ENCODE data around the gene CNIH4. TPM values are rescaled to one million over a fixed set of nuclear protein-coding genes. Genes with fewer than 3 reads are reported as not detected.
A peak's percentile ranks its signal among the peaks of the same experiment; 100 is the strongest.

Gene CNIH4
- total RNA-seq, 1 donor from 2014 or later = 36.1 TPM

- intact Hi-C loops (cut with DNase I) = no loop called here
- TF ChIP-seq POLR2AphosphoS5 (IDR thresholded peaks at IDR 0.05; ENCODE audit: insufficient read depth in 1 of 2, low read depth in 1 of 2) = no peak
- TF ChIP-seq POLR2A (IDR thresholded peaks at IDR 0.05) = no peak
- TF ChIP-seq, protein P1, sequence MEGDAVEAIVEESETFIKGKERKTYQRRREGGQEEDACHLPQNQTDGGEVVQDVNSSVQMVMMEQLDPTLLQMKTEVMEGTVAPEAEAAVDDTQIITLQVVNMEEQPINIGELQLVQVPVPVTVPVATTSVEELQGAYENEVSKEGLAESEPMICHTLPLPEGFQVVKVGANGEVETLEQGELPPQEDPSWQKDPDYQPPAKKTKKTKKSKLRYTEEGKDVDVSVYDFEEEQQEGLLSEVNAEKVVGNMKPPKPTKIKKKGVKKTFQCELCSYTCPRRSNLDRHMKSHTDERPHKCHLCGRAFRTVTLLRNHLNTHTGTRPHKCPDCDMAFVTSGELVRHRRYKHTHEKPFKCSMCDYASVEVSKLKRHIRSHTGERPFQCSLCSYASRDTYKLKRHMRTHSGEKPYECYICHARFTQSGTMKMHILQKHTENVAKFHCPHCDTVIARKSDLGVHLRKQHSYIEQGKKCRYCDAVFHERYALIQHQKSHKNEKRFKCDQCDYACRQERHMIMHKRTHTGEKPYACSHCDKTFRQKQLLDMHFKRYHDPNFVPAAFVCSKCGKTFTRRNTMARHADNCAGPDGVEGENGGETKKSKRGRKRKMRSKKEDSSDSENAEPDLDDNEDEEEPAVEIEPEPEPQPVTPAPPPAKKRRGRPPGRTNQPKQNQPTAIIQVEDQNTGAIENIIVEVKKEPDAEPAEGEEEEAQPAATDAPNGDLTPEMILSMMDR (IDR thresholded peaks at IDR 0.05) = no peak
- H3K4me1 ChIP-seq = peaks cover 29% of the 10 kb centered on the region
- no peaks in the 10 kb centered on the region for H3K27me3 ChIP-seq
- H3K36me3 ChIP-seq = peaks cover 0 to 3% of the 10 kb centered on the region in 2 donors
- peak overlapping the region in 1 of 2 donors; percentile 75 for H3K4me3 ChIP-seq
- no peak overlapping the region for H3K27ac ChIP-seq
- no peak for DNase-seq (ENCODE audit: extremely low spot score in 2 of 2)
- H3K9me3 ChIP-seq = no peaks in the 10 kb centered on the region
These were observed 25.4 kb upstream of the CNIH4 start for GRCh38 chr1:224331326-224331725.

- TF ChIP-seq POLR2A (IDR thresholded peaks at IDR 0.05) (no peak), POLR2AphosphoS5 (IDR thresholded peaks at IDR 0.05; ENCODE audit: insufficient read depth in 1 of 2, low read depth in 1 of 2) (no peak)
- TF ChIP-seq, protein P1 (IDR thresholded peaks at IDR 0.05) = no peak
- H3K27me3 ChIP-seq = no peaks in the 10 kb centered on the region
- peaks cover 0 to 3% of the 10 kb centered on the region in 2 donors for H3K36me3 ChIP-seq
- no peak for DNase-seq (ENCODE audit: extremely low spot score in 2 of 2)
- no peak overlapping the region for H3K27ac ChIP-seq
- no peak overlapping the region for H3K4me3 ChIP-seq
- intact Hi-C loops (cut with DNase I) = no loop called here
- no peaks in the 10 kb centered on the region for H3K9me3 ChIP-seq
- peaks cover 29% of the 10 kb centered on the region for H3K4me1 ChIP-seq
These were observed 24.9 kb upstream of the CNIH4 start for GRCh38 chr1:224331824-224332223.

- TF ChIP-seq POLR2AphosphoS5 (IDR thresholded peaks at IDR 0.05; ENCODE audit: insufficient read depth in 1 of 2, low read depth in 1 of 2) (peak in 1 of 2 donors; percentile 59), POLR2A (IDR thresholded peaks at IDR 0.05) (no peak)
- TF ChIP-seq, protein P1 (IDR thresholded peaks at IDR 0.05) = peak; percentile 36 to 59 (median 54)
- peaks cover 21% of the 10 kb centered on the region for H3K4me1 ChIP-seq
- no peak overlapping the region for H3K27ac ChIP-seq
- H3K9me3 ChIP-seq = no peaks in the 10 kb centered on the region
- no peak for DNase-seq (ENCODE audit: extremely low spot score in 2 of 2)
- intact Hi-C loops (cut with DNase I) = no loop called here
- no peaks in the 10 kb centered on the region for H3K27me3 ChIP-seq
- no peak overlapping the region for H3K4me3 ChIP-seq
- no peaks in the 10 kb centered on the region for H3K36me3 ChIP-seq
These were observed 23.3 kb upstream of the CNIH4 start for GRCh38 chr1:224333309-224333926.

DNA sequence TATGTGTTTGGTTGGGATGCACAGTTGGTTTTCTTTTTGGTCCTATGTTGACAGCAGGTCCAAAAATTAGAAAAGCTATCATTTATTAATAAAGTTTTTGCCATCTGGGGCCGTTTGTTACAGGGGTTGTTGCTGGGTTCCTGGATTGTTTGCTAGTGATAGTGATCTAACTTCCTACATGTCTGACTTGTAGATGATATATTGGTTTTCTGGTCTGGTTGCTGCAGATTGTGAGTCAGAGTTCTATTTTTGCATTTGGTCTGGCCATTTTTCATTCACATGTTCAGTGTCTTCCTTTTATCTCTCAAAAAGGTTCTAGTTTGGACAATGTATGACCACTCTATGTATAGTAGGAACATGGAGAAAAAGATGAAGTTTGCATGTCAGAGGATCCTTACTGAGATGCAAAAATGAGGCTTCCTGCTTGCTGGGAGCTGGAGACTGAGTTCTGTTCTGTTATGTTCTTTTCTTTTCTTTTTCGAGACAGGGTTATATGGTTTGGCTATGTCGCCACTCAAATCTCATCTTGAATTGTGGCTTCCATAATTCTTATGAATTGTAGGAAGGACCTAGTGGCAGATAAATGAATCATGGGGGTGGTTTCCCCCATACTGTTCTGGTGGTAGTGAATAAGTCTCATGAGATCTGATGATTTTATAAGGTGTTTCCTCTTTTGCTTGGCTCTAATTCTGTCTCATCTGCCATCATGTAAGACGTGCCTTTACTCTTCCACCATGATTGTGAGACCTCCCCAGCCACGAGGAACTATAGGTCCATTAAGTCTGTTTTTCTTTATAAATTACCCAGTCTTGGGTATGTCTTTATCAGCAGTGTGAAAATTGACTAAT lies 22.5 kb upstream of the CNIH4 start:
- H3K27ac ChIP-seq = no peak overlapping the region
- no peaks in the 10 kb centered on the region for H3K9me3 ChIP-seq
- no peak for DNase-seq (ENCODE audit: extremely low spot score in 2 of 2)
- H3K27me3 ChIP-seq = no peaks in the 10 kb centered on the region
- intact Hi-C loops (cut with DNase I) = no loop called here
- TF ChIP-seq POLR2A (IDR thresholded peaks at IDR 0.05) = no peak
- TF ChIP-seq POLR2AphosphoS5 (IDR thresholded peaks at IDR 0.05; ENCODE audit: insufficient read depth in 1 of 2, low read depth in 1 of 2) = no peak
- TF ChIP-seq, protein P1 (IDR thresholded peaks at IDR 0.05) = no peak
- no peaks in the 10 kb centered on the region for H3K36me3 ChIP-seq
- H3K4me1 ChIP-seq = peaks cover 13% of the 10 kb centered on the region
- no peak overlapping the region for H3K4me3 ChIP-seq
